Neuronal stem cell (in vitro differentiated cells): ENCODE data around the gene ENOPH1. TPM values are rescaled to one million over a fixed set of nuclear protein-coding genes. Genes with fewer than 3 reads are reported as not detected.

ENCODE experiments used
- small RNA-seq: library from polyadenylated mRNA; stranded (forward); fragments of <200 nt; extraction: miRNeasy Mini kit (QIAGEN cat#:217004); gene quantifications from one replicate; pipeline ENCODE3, GENCODE V24; 2013; ENCODE audit not compliant: insufficient read depth

ENOPH1 gene

Small RNAs within 50 kb of the gene (small RNA-seq; reads per million reads assigned to genes)
- not detected for gene RF00150
